AG09319 (cell line): Measurements from ENCODE around the gene WWTR1.

Source experiments
- DNase-seq: peaks from one replicate; pipeline ENCODE4 v3.0.0-alpha.2; 2010; ENCODE audit warnings: low read depth; ENCODE audit errors: extremely low read depth
- TF ChIP-seq, protein P1 (sequence below): IDR thresholded peaks from 2 replicates; pipeline ENCODE4 v1.5.1; 2011; ENCODE audit warnings: low read depth, mild to moderate bottlenecking, inconsistent platforms, low read length, moderate library complexity

WWTR1 gene

DNA sequence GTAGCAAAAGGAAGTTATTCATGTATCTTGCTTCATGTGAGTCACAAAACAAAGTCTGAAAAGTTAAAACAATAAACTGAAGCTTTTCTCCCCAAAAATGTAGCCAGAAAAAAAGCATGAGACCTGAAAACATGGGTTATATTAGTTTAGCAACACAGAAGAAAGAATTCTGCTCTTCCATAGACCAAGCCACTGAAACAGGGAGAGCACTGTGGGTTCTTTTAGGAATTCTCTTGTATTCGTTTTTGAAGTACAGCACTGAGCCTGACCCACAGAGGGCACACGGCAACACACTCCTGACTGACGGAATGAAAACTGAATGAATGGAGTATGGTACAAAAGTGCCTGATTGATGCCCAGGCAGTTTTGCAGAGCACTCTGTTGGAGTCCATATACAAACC, 116.7 kb downstream of the WWTR1 start:
- DNase-seq, result no peak
- TF ChIP-seq, protein P1, sequence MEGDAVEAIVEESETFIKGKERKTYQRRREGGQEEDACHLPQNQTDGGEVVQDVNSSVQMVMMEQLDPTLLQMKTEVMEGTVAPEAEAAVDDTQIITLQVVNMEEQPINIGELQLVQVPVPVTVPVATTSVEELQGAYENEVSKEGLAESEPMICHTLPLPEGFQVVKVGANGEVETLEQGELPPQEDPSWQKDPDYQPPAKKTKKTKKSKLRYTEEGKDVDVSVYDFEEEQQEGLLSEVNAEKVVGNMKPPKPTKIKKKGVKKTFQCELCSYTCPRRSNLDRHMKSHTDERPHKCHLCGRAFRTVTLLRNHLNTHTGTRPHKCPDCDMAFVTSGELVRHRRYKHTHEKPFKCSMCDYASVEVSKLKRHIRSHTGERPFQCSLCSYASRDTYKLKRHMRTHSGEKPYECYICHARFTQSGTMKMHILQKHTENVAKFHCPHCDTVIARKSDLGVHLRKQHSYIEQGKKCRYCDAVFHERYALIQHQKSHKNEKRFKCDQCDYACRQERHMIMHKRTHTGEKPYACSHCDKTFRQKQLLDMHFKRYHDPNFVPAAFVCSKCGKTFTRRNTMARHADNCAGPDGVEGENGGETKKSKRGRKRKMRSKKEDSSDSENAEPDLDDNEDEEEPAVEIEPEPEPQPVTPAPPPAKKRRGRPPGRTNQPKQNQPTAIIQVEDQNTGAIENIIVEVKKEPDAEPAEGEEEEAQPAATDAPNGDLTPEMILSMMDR, result peak; percentile 27

DNA sequence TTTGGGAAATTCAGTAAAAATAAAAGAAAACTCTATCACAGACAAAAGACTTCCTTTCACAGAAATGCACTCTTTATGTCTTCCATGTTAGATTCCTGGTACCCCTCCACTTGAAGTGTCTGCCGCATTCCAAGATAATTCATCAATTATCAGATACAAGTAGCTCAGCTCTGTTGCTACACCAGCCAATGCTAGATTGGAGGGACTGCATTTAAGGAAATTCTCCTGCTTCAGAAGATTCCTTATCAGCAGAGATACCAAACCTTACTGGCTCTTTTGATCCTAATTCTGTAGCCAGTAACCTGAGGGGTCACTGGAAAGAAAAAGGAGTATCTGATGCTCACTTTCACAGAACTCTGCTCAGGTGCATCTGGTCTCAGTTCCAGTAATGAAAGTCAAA, 119.5 kb downstream of the WWTR1 start:
- TF ChIP-seq, protein P1, result no peak
- no peak for DNase-seq

DNA sequence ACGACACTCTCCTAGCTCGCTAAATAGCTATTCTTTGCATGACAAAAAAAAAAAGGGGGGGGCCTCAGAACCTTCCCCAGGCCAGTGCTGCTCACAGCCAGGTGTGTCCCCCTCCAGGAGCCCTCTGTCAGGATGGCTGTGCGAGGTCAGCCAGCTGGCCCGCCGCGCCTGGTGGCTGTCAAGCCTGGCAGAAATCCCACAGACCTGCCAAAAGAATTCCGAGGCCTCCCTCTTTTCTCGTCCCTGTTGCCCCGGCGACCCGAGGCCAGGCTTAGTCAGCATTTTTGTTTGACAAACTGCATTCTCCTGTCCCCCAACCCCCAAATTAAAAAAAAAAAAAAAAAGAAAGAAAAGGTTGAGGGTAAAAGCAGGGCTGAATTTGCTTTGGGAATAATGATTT, 121.4 kb downstream of the WWTR1 start:
- no peak for DNase-seq
- TF ChIP-seq, protein P1, result no peak

GRCh38 chr3:149535333-149535685, 122.5 kb downstream of the WWTR1 start:
- TF ChIP-seq, protein P1, result no peak
- no peak for DNase-seq

DNA sequence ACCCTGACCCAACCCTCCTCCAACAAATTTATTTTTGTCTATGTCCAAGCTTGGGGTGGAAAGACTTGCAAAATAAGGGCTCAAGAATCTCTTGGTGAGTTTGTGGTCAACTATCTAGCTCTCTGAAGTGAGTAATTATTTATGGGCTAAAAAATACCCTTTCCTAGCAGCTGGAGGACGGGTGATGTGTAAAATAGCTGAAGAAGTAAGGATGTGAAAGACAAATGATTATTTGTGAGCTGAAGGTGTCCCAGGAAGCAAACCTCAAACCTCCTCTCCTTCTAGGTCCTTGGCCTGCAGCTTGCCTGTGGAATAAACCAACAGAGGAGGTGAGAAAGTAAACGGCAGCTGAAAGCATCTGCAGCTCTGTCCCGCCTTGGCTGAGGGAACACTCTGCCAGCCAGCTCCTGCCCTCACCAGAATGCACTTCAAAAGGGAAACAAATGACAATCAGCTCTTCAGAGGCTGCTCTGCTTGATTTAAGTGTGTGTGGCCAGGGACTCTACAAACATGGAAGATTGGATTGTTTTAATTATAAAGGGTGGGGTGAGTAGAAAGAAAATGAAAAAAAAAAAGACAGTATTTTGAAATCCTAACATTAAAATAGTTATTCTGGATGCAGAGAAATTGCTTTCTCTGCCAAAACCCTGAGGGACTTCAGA, 123.0 kb downstream of the WWTR1 start:
- TF ChIP-seq, protein P1, result no peak
- DNase-seq, result no peak

- TF ChIP-seq, protein P1, result no peak
Measured at GRCh38 chr3:149534082-149534481, 123.7 kb downstream of the WWTR1 start.

DNA sequence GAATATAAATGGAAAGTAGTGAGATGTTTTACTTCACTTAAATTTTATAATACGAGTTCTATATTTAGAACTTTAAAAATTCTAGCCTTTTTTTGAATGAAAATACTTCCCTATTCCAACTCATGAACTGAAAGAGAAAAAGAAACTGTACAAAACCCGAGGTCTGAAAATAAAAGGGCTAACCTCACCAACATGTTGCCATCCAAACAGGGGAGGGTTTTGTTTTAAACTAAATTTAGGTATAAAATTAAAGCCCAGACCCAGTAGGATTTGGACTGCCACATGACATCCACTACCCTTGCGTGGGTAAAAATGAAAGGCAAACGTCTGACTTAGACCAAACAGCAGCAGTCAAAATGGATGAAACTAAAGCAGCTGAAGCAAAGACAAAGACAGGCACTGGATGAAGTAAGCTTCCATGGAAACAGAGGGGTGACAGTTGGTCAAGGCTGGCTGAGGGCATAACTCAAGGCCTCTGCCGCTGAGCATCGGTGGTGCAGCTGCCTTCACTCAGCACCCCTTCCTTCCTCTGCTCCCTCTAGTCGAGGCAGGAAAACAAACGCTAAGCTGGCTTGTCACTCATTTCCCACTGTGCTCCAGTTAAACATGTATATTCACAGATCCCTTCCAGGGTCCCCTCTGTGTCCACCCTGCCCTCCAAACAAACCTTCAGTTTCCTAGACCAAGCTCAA, 125.2 kb downstream of the WWTR1 start:
- no peak for DNase-seq
- TF ChIP-seq, protein P1, result no peak

More at GRCh38 chr3:149534082-149534481, 123.7 kb downstream of the WWTR1 start:
- DNase-seq, result no peak
